K562 (cell line): ENCODE measurements around the gene MLLT1. TPM values are rescaled to one million over a fixed set of nuclear protein-coding genes. Genes with fewer than 3 reads are reported as not detected.

ENCODE experiments used
- CEBPG ChIP-seq, 3 experiments: fragments of 200-800 bp in 1 of 3; sonication (Bioruptor generic) in 1 of 3; sonication (generic) in 1 of 3; formaldehyde crosslinking in 1 of 3; IDR thresholded peaks in 2 of 3; conservative IDR thresholded peaks in 1 of 3; 2 replicates each; pipeline versions ENCODE4 v1.6.1 to v1.8.0; 2016 to 2022; ENCODE audit warnings: missing compliant biosample characterization in 2 of 3, missing genetic modification characterization in 2 of 3, mild to moderate bottlenecking in 1 of 3, missing genetic modification reagents in 1 of 3
- E2F1 ChIP-seq: sonication (generic); formaldehyde crosslinking; IDR thresholded peaks from 2 replicates; pipeline ENCODE4 v1.8.1; 2023; ENCODE audit warnings: mild to moderate bottlenecking, missing genetic modification reagents, moderate library complexity
- FOXP4 ChIP-seq: sonication (generic); formaldehyde crosslinking; IDR thresholded peaks from 2 replicates; pipeline ENCODE4 v1.8.0; 2022; ENCODE audit warnings: mild to moderate bottlenecking, missing genetic modification reagents, borderline replicate concordance
- SETDB1 ChIP-seq: IDR thresholded peaks from one replicate; pipeline ENCODE4 v1.6.1; 2012; ENCODE audit warnings: low read length, control low read depth, inconsistent platforms
- SMAD3 ChIP-seq: fragments of 450-650 bp; formaldehyde crosslinking; conservative IDR thresholded peaks from 2 replicates; pipeline ENCODE4 v1.4.0; 2020; ENCODE audit warnings: mild to moderate bottlenecking
- U2AF2 ChIP-seq: fragments of 200-400 bp; formaldehyde crosslinking; optimal IDR thresholded peaks from 2 replicates; pipeline ENCODE3; 2017; ENCODE audit warnings: low read depth, mild to moderate bottlenecking, low read length
- ZC3H4 ChIP-seq: sonication (generic); formaldehyde crosslinking; IDR thresholded peaks from 2 replicates; pipeline ENCODE4 v1.9.0; 2021; ENCODE audit warnings: missing genetic modification reagents, borderline replicate concordance
- ZNF696 ChIP-seq: fragments of 250-450 bp; sonication (Bioruptor Pico); conservative IDR thresholded peaks from 2 replicates; pipeline ENCODE4 v1.4.0; 2020; ENCODE audit warnings: mild to moderate bottlenecking, moderate library complexity
- ZNF707 ChIP-seq: fragments of 250-450 bp; sonication (Bioruptor Pico); conservative IDR thresholded peaks from 2 replicates; pipeline ENCODE4 v1.8.0; 2022; ENCODE audit warnings: inconsistent platforms, mild to moderate bottlenecking, moderate library complexity
- ZNF75A ChIP-seq: fragments of 450-650 bp; formaldehyde crosslinking; IDR thresholded peaks from 2 replicates; pipeline ENCODE4 v1.4.0; 2020; ENCODE audit warnings: mild to moderate bottlenecking
- ZNF766 ChIP-seq: fragments of 200-800 bp; sonication (Bioruptor generic); conservative IDR thresholded peaks from 2 replicates; pipeline ENCODE4 v1.6.1; 2016; ENCODE audit warnings: missing genetic modification characterization, missing compliant biosample characterization
- polyA plus RNA-seq, 8 experiments: library from polyadenylated mRNA; depleted of rRNA in 4 of 8; stranded (reverse) in 5 of 8; unstranded in 3 of 8; fragments of >200 nt; fragmentation: Nextera tagmentation in 2 of 8; fragmentation: Illumina TruSeq in 1 of 8; extraction: Ambion mirVana in 2 of 8; extraction: Trizol in 1 of 8; gene quantifications; 2 replicates each; pipeline versions ENCODE4 v1.2.1 to v1.2.3, GENCODE V29; 2011 to 2014; ENCODE audit warnings: inconsistent platforms in 1 of 8, missing spikeins in 1 of 8
- total RNA-seq, 7 experiments: library from RNA; depleted of rRNA in 6 of 7; stranded (reverse); fragments of >200 nt in 6 of 7; fragmentation: Illumina TruSeq in 2 of 7; extraction: Trizol in 2 of 7; gene quantifications; 2 replicates each; pipeline versions ENCODE4 v1.2.1 to v1.2.3, GENCODE V29; 2011 to 2021; ENCODE audit warnings: low replicate concordance in 1 of 7

Gene MLLT1
- total and polyA plus RNA-seq, 9 of the 15 experiments (the other 6 are each of a cell fraction or from before 2014, with no cell fraction given) = 0.23 to 63.5 (median 15.4) TPM

- TF ChIP-seq FOXP4 (CRISPR knock-in tag) (no peak), SETDB1 (no peak), ZNF75A (CRISPR knock-in tag) (no peak), CEBPG (CRISPR knock-in tag; IDR thresholded peaks at IDR 0.05) (no peak), CEBPG (tag; conservative IDR thresholded peaks at IDR 0.05 in 1 of 2, IDR thresholded peaks at IDR 0.05 in 1 of 2) (no peak), SMAD3 (CRISPR knock-in tag) (no peak), ZNF696 (CRISPR knock-in tag) (no peak), U2AF2 (no peak), E2F1 (no peak), ZC3H4 (no peak), ZNF707 (no peak), ZNF766 (CRISPR knock-in tag) (0 out of 2 replicates have a peak, but pooled peaks have one; percentile 55)
These were observed 107.5 kb downstream of the MLLT1 start (continued) for GRCh38 chr19:6172074-6172863.
